WTC11 (cell line): ENCODE results near the gene CKAP2L. TPM values are rescaled to one million over a fixed set of nuclear protein-coding genes. Genes with fewer than 3 reads are reported as not detected.

Experiments used
- ATAC-seq: fragments of 200-7000 bp; cut with Tn5 transposase; 2 replicates; pipeline ENCODE4 v1.10.0; 2021; ENCODE audit warnings: mild to moderate bottlenecking, moderate library complexity
- CTCF ChIA-PET: fragments of 300-600 bp; sonication (Branson Sonifier 250); formaldehyde crosslinking; loops from one replicate; lab custom pipeline; 2021; ENCODE audit warnings: antibody characterized with exemption; lab: Charles Lee
- POLR2A ChIA-PET: fragments of 350-600 bp; sonication (Branson Sonifier 250); formaldehyde crosslinking; loops from one replicate; lab custom pipeline; 2021; ENCODE audit warnings: antibody characterized with exemption; lab: Charles Lee
- DNase-seq: peaks from one replicate; pipeline ENCODE4 v3.0.0; 2021; ENCODE audit warnings: low spot score
- H3K27ac Mint-ChIP-seq: 2 replicates; pipeline ENCODE4 v1.8.0; 2021; ENCODE audit warnings: mixed read lengths
- H3K27me3 Mint-ChIP-seq: 2 replicates; pipeline ENCODE4 v1.8.0; 2021; ENCODE audit warnings: low read depth, mild to moderate bottlenecking, moderate library complexity, mixed read lengths
- H3K36me3 Mint-ChIP-seq: 2 replicates; pipeline ENCODE4 v1.8.0; 2021; ENCODE audit warnings: mixed read lengths
- H3K4me1 Mint-ChIP-seq: 2 replicates; pipeline ENCODE4 v1.8.0; 2022; ENCODE audit warnings: mixed read lengths
- H3K4me3 Mint-ChIP-seq: 2 replicates; pipeline ENCODE4 v1.8.0; 2021; ENCODE audit warnings: mild to moderate bottlenecking, moderate library complexity, mixed read lengths
- H3K9me3 Mint-ChIP-seq: 2 replicates; pipeline ENCODE4 v1.8.0; 2021; ENCODE audit warnings: mixed read lengths
- CBFB ChIP-seq: sonication (generic); formaldehyde crosslinking; IDR thresholded peaks from 2 replicates; pipeline ENCODE4 v1.8.1; 2022; ENCODE audit warnings: mild to moderate bottlenecking, low read depth, missing genetic modification reagents
- CDX4 ChIP-seq: fragments of 250-450 bp; sonication (Bioruptor Pico); IDR thresholded peaks from 2 replicates; pipeline ENCODE4 v1.9.0; 2021; ENCODE audit warnings: moderate library complexity, mild to moderate bottlenecking, inconsistent platforms, borderline replicate concordance
- CREM ChIP-seq: sonication (generic); formaldehyde crosslinking; IDR thresholded peaks from 2 replicates; pipeline ENCODE4 v1.8.1; 2022; ENCODE audit warnings: mild to moderate bottlenecking, missing genetic modification reagents, moderate library complexity
- E2F1 ChIP-seq: sonication (generic); formaldehyde crosslinking; IDR thresholded peaks from 2 replicates; pipeline ENCODE4 v1.8.0; 2022; ENCODE audit warnings: mild to moderate bottlenecking, missing genetic modification reagents
- ETV6 ChIP-seq: sonication (generic); formaldehyde crosslinking; IDR thresholded peaks from 2 replicates; pipeline ENCODE4 v1.8.1; 2022; ENCODE audit warnings: mild to moderate bottlenecking, missing genetic modification reagents
- IRF2 ChIP-seq: sonication (generic); formaldehyde crosslinking; IDR thresholded peaks from 2 replicates; pipeline ENCODE4 v1.8.0; 2022; ENCODE audit warnings: low read depth, missing genetic modification reagents, borderline replicate concordance
- JAZF1 ChIP-seq: fragments of 250-450 bp; sonication (Bioruptor Pico); IDR thresholded peaks from 2 replicates; pipeline ENCODE4 v1.9.0; 2021; ENCODE audit warnings: moderate library complexity, mild to moderate bottlenecking, inconsistent platforms
- JUN ChIP-seq: sonication (generic); formaldehyde crosslinking; IDR thresholded peaks from 2 replicates; pipeline ENCODE4 v1.8.0; 2023; ENCODE audit warnings: mild to moderate bottlenecking, missing genetic modification reagents
- PRDM15 ChIP-seq: sonication (generic); formaldehyde crosslinking; IDR thresholded peaks from 2 replicates; pipeline ENCODE4 v1.8.0; 2022; ENCODE audit warnings: missing genetic modification reagents
- TCF7 ChIP-seq: sonication (generic); formaldehyde crosslinking; IDR thresholded peaks from 2 replicates; pipeline ENCODE4 v1.8.0; 2022; ENCODE audit warnings: mild to moderate bottlenecking, low read depth, missing genetic modification reagents, moderate library complexity
- TP53 ChIP-seq: sonication (generic); formaldehyde crosslinking; IDR thresholded peaks from 2 replicates; pipeline ENCODE4 v1.8.1; 2023; ENCODE audit warnings: mild to moderate bottlenecking, missing genetic modification reagents
- ZNF138 ChIP-seq: sonication (generic); formaldehyde crosslinking; conservative IDR thresholded peaks from 2 replicates; pipeline ENCODE4 v1.8.1; 2022; ENCODE audit warnings: mild to moderate bottlenecking, moderate library complexity, missing genetic modification reagents
- ZNF317 ChIP-seq: sonication (generic); formaldehyde crosslinking; IDR thresholded peaks from 2 replicates; pipeline ENCODE4 v1.8.1; 2023; ENCODE audit warnings: low read depth, mild to moderate bottlenecking, moderate library complexity, missing genetic modification reagents, borderline replicate concordance
- ZNF671 ChIP-seq: fragments of 250-450 bp; sonication (Bioruptor Pico); IDR thresholded peaks from 2 replicates; pipeline ENCODE4 v1.8.0; 2021; ENCODE audit warnings: mild to moderate bottlenecking
- total RNA-seq: library from RNA; stranded (reverse); gene quantifications from 3 replicates; pipeline ENCODE4 v1.2.3, GENCODE V29; 2021
- TF ChIP-seq, protein P1 (sequence below): sonication (generic); formaldehyde crosslinking; IDR thresholded peaks from 2 replicates; pipeline ENCODE4 v1.8.1; 2023; ENCODE audit warnings: mild to moderate bottlenecking, missing genetic modification reagents
- TF ChIP-seq, protein P2 (sequence below): fragments of 250-450 bp; sonication (Bioruptor Pico); conservative IDR thresholded peaks from 2 replicates; pipeline ENCODE4 v1.9.0; 2021; ENCODE audit warnings: mild to moderate bottlenecking

The CKAP2L gene
- total RNA-seq, 1 experiment from 2014 or later: 25.6 TPM

GRCh38 chr2:112812318-112813267 is 48.2 kb upstream of the CKAP2L start:
- peaks cover 5% of the 10 kb centered on the region; the same call in 1 of the 2 replicates for H3K9me3 Mint-ChIP-seq
- H3K27me3 Mint-ChIP-seq: no peaks in the 10 kb centered on the region
- TF ChIP-seq CBFB (CRISPR knock-in tag): no peak
- no peak for TF ChIP-seq CREM (CRISPR knock-in tag)
- TF ChIP-seq TP53: no peak
- TF ChIP-seq, protein P1, sequence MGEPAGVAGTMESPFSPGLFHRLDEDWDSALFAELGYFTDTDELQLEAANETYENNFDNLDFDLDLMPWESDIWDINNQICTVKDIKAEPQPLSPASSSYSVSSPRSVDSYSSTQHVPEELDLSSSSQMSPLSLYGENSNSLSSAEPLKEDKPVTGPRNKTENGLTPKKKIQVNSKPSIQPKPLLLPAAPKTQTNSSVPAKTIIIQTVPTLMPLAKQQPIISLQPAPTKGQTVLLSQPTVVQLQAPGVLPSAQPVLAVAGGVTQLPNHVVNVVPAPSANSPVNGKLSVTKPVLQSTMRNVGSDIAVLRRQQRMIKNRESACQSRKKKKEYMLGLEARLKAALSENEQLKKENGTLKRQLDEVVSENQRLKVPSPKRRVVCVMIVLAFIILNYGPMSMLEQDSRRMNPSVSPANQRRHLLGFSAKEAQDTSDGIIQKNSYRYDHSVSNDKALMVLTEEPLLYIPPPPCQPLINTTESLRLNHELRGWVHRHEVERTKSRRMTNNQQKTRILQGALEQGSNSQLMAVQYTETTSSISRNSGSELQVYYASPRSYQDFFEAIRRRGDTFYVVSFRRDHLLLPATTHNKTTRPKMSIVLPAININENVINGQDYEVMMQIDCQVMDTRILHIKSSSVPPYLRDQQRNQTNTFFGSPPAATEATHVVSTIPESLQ: no peak
- TF ChIP-seq JUN (CRISPR knock-in tag): no peak
- no peak for TF ChIP-seq E2F1 (CRISPR knock-in tag)
- TF ChIP-seq ETV6 (CRISPR knock-in tag): no peak
- TF ChIP-seq IRF2 (CRISPR knock-in tag): no peak
- no peak for TF ChIP-seq TCF7
- TF ChIP-seq JAZF1 (CRISPR knock-in tag): no peak
- TF ChIP-seq CDX4 (CRISPR knock-in tag): no peak
- no peak for TF ChIP-seq PRDM15 (CRISPR knock-in tag)
- TF ChIP-seq ZNF317 (CRISPR knock-in tag): no peak
- DNase-seq (no peak), ATAC-seq (no peak)
- POLR2A ChIA-PET: no interaction called here
- H3K4me3 Mint-ChIP-seq: no peak overlapping the region
- H3K4me1 Mint-ChIP-seq: peaks cover 47% of the 10 kb centered on the region
- H3K27ac Mint-ChIP-seq: no peak overlapping the region
- CTCF ChIA-PET: no interaction called here
- H3K36me3 Mint-ChIP-seq: no peaks in the 10 kb centered on the region

DNA sequence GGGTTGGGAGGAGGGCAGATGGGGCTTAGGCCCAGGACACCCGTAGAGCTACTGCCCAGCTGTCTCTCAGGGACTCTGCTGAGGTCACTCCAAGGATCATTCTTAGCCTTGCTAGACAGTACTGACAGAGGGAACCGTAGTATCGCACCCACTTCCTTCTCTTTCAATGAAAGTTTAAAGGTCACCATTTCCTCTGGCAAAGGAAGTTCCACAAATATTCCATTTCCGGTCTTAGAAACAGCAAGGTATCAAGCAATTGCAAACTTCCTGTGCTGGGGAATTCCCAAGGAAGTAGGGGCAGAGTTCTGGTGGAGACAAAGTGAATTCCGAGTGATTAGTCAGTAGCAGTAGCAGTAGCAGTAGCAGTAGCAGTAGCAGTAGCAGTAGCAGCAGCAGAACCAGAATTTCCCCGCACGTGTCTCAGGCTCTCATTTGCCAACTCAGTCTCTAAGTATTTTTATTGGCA is 47.5 kb upstream of the CKAP2L start:
- TF ChIP-seq ZNF138 (CRISPR knock-in tag): no peak
- TF ChIP-seq ZNF671 (CRISPR knock-in tag): no peak
- TF ChIP-seq, protein P2, sequence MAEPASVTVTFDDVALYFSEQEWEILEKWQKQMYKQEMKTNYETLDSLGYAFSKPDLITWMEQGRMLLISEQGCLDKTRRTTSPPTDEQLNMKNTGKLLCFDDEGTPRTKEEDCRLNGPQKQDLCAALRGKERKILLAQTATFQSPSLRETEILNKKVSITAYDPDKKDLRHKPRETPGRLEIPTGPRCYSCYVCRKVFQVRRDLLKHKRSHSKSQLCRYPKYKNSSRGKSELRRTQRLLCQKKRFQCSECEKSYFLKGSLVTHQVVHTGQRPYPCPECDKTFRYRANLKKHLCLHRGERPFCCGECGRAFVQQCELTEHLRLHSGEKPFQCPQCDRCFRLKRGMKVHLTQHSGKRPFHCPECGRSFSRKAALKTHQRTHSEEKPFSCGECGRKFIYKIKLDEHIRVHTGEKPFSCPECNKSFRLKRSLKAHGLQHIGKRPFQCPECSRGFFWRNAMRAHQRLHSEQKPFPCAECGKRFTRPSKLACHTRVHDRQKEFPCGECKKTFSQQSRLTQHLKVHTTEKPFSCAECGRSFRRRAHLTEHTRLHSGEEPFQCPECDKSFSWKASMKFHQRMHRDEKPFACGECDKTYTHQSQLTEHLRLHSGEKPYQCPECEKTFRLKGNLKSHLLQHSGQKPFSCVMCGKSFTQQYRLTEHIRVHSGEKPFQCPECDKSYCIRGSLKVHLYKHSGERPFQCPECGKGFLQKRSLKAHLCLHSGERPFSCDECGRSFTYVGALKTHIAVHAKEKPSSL (CRISPR knock-in tag): no peak
- Mint-ChIP-seq H3K9me3 (peaks cover 11% of the 10 kb centered on the region; the same call in 1 of the 2 replicates), H3K4me1 (peaks cover 44% of the 10 kb centered on the region), H3K4me3 (no peak overlapping the region), H3K36me3 (0 out of 2 replicates have a peak, but pooled peaks cover 3% of the 10 kb centered on the region), H3K27ac (no peak overlapping the region), H3K27me3 (no peaks in the 10 kb centered on the region)
- ChIA-PET CTCF (no interaction called here), POLR2A (no interaction called here)
- no peak for DNase-seq
- no peak for ATAC-seq
